Esophagus squamous epithelium (tissue), 5 donors: ENCODE data around the gene METTL22. TPM values are rescaled to one million over a fixed set of nuclear protein-coding genes. Genes with fewer than 3 reads are reported as not detected.
A peak's percentile ranks its signal among the peaks of the same experiment; 100 is the strongest.

Source experiments
- DNase-seq: peaks from one replicate; lab custom pipeline; 2025; lab: John Stamatoyannopoulos, UW
- H3K27ac ChIP-seq, 4 donors: fragments of 200-600 bp; sonication (generic); one replicate each; pipeline ENCODE4 v1.5.1; 2016 to 2019; ENCODE audit warnings: mild to moderate bottlenecking in 1 of 4
- H3K27me3 ChIP-seq, 4 donors: fragments of 200-600 bp; sonication (generic); 1 replicate in 3 of 4; 2 replicates in 1 of 4; pipeline versions ENCODE4 v1.5.1 to v1.6.0; 2017 to 2021; ENCODE audit warnings: antibody characterized with exemption in 1 of 4
- H3K36me3 ChIP-seq, 3 donors: fragments of 200-600 bp; sonication (generic); one replicate each; pipeline ENCODE4 v1.5.1; 2016 to 2019
- H3K4me1 ChIP-seq, 3 donors: fragments of 200-600 bp; sonication (generic); one replicate each; pipeline ENCODE4 v1.5.1; 2017 to 2019
- H3K4me3 ChIP-seq, 4 donors: fragments of 200-600 bp; sonication (generic); 1 replicate in 3 of 4; 2 replicates in 1 of 4; pipeline ENCODE4 v1.5.1; 2016 to 2019; ENCODE audit warnings: mild to moderate bottlenecking in 2 of 4, moderate library complexity in 1 of 4
- H3K9me3 ChIP-seq, 3 donors: fragments of 200-600 bp; sonication (generic); one replicate each; pipeline ENCODE4 v1.5.1; 2016 to 2019
- CTCF ChIP-seq, 6 experiments: fragments of 450-650 bp in 4 of 6; fragments of 200-600 bp in 2 of 6; sonication (generic) in 2 of 6; IDR thresholded peaks; one replicate each; pipeline ENCODE4 v1.5.1; 2016 to 2019; ENCODE audit warnings: antibody characterized with exemption in 6 of 6, mild to moderate bottlenecking in 4 of 6, moderate library complexity in 4 of 6
- POLR2A ChIP-seq, 4 donors: fragments of 450-650 bp; IDR thresholded peaks; one replicate each; pipeline ENCODE4 v1.6.1; 2017; ENCODE audit warnings: antibody characterized with exemption in 4 of 4, mild to moderate bottlenecking in 4 of 4, moderate library complexity in 3 of 4
- WGBS, 2 donors: methylation state at CpG; one replicate each; pipeline ENCODE4 v1.1.5; 2018; 5-methylcytosine and 5-hydroxymethylcytosine counted together
- intact Hi-C: fragments of 100-400 bp; cut with DNase I; formaldehyde crosslinking; loops from one replicate; pipeline ENCODE4 v1.15.0; 2022
- total RNA-seq, 4 donors: library from RNA; depleted of rRNA; stranded (reverse); fragments of >200 nt; gene quantifications; one replicate each; pipeline ENCODE4 v1.1.0, GENCODE V29; 2016
- donor health status: DM: yes; HTN: yes; CAD: no.

The METTL22 gene
- total RNA-seq, 4 donors from 2014 or later = 4.9 to 28.4 (median 13.0) TPM

GRCh38 chr16:8644211-8645140 lies 23.0 kb downstream of the METTL22 start:
- DNase-seq = no peak
- H3K27me3 ChIP-seq = no peaks in the 10 kb centered on the region
- H3K4me1 ChIP-seq = peaks cover 0 to 13% (median 0%) of the 10 kb centered on the region in 3 donors
- 82 to 86% methylated on average over 11 to 19 of the region's 29 CpGs for WGBS, 2 donors
- H3K36me3 ChIP-seq = peaks cover 44 to 92% (median 44%) of the 10 kb centered on the region in 3 donors
- H3K4me3 ChIP-seq = no peak overlapping the region
- H3K27ac ChIP-seq = peak overlapping the region in 2 of 4 donors; percentile 17 to 38
- no peaks in the 10 kb centered on the region for H3K9me3 ChIP-seq
- TF ChIP-seq CTCF (IDR thresholded peaks at IDR 0.05) (no peak), POLR2A (IDR thresholded peaks at IDR 0.05) (no peak)
- intact Hi-C loops = no loop called here

GRCh38 chr16:8645141-8645521 lies 23.6 kb downstream of the METTL22 start:
- Histone ChIP-seq H3K9me3 (no peaks in the 10 kb centered on the region), H3K36me3 (peaks cover 39 to 85% (median 44%) of the 10 kb centered on the region in 3 donors), H3K27me3 (no peaks in the 10 kb centered on the region), H3K27ac (peak overlapping the region in 1 of 4 donors; percentile 17), H3K4me1 (peaks cover 0 to 13% (median 0%) of the 10 kb centered on the region in 3 donors), H3K4me3 (no peak overlapping the region)
- DNase-seq = no peak
- TF ChIP-seq POLR2A (IDR thresholded peaks at IDR 0.05) = no peak
- intact Hi-C loops = no loop called here
- WGBS, 2 donors = 64 to 76% methylated on average over 8 to 11 of the region's 11 CpGs

GRCh38 chr16:8645831-8646230 lies 24.3 kb downstream of the METTL22 start:
- Histone ChIP-seq H3K27ac (peak overlapping the region in 1 of 4 donors; percentile 26), H3K4me1 (peaks cover 0 to 13% (median 0%) of the 10 kb centered on the region in 3 donors), H3K9me3 (no peaks in the 10 kb centered on the region), H3K27me3 (no peaks in the 10 kb centered on the region), H3K4me3 (no peak overlapping the region), H3K36me3 (peaks cover 39 to 83% (median 44%) of the 10 kb centered on the region in 3 donors)
- 62 to 68% methylated on average over 13 of the region's 13 CpGs for WGBS, 2 donors
- TF ChIP-seq POLR2A (IDR thresholded peaks at IDR 0.05) (no peak), CTCF (IDR thresholded peaks at IDR 0.05) (no peak)
- no peak for DNase-seq
- intact Hi-C loops = no loop called here

- Histone ChIP-seq H3K4me3 (no peak overlapping the region), H3K27me3 (no peaks in the 10 kb centered on the region), H3K27ac (peak overlapping the region in 1 of 4 donors; percentile 26), H3K36me3 (peaks cover 38 to 76% (median 44%) of the 10 kb centered on the region in 3 donors), H3K4me1 (peaks cover 0 to 13% (median 0%) of the 10 kb centered on the region in 3 donors), H3K9me3 (no peaks in the 10 kb centered on the region)
- WGBS, 2 donors = 70 to 82% methylated on average over 13 of the region's 13 CpGs
- intact Hi-C loops = no loop called here
- no peak for DNase-seq
- TF ChIP-seq CTCF (IDR thresholded peaks at IDR 0.05) (no peak), POLR2A (IDR thresholded peaks at IDR 0.05) (no peak)
Measured at GRCh38 chr16:8646326-8647053, 25.0 kb downstream of the METTL22 start.

GRCh38 chr16:8647721-8648318 lies 26.3 kb downstream of the METTL22 start:
- H3K9me3 ChIP-seq = no peaks in the 10 kb centered on the region
- 71 to 85% methylated on average over 7 of the region's 9 CpGs for WGBS, 2 donors
- H3K4me1 ChIP-seq = peaks cover 0 to 13% (median 0%) of the 10 kb centered on the region in 3 donors
- intact Hi-C loops = no loop called here
- TF ChIP-seq CTCF (IDR thresholded peaks at IDR 0.05) (no peak), POLR2A (IDR thresholded peaks at IDR 0.05) (no peak)
- peaks cover 25 to 63% (median 32%) of the 10 kb centered on the region in 3 donors for H3K36me3 ChIP-seq
- H3K4me3 ChIP-seq = no peak overlapping the region
- H3K27ac ChIP-seq = no peak overlapping the region
- no peak for DNase-seq
- H3K27me3 ChIP-seq = no peaks in the 10 kb centered on the region
